Left renal cortex interstitium (tissue), 4 donors: Measurements from ENCODE around the gene PORCN. TPM values are rescaled to one million over a fixed set of nuclear protein-coding genes. Genes with fewer than 3 reads are reported as not detected.
"Not testable (repeated sequence)": the region's sequence is repeated elsewhere in the genome, so short reads cannot be mapped to it uniquely, and the experiment has no call there.

Experiments
- DNase-seq, 4 donors: peaks; one replicate each; pipeline ENCODE4 v3.0.0-alpha.2; 2013; ENCODE audit warnings: low read depth in 4 of 4, low spot score in 2 of 4, missing footprints in 1 of 4
- polyA plus RNA-seq, 4 donors: library from polyadenylated mRNA; unstranded; fragments of 120-200 nt; gene quantifications; one replicate each; pipeline ENCODE4 v1.2.1, GENCODE V29; 2013; ENCODE audit not compliant: insufficient read length in 4 of 4

PORCN gene
- polyA plus RNA-seq, 4 donors, result 6.6 to 11.0 (median 9.0) TPM

- DNase-seq, result no peak
Measured at GRCh38 chrX:48509245-48509590, 426 bp downstream of the PORCN start.

DNA sequence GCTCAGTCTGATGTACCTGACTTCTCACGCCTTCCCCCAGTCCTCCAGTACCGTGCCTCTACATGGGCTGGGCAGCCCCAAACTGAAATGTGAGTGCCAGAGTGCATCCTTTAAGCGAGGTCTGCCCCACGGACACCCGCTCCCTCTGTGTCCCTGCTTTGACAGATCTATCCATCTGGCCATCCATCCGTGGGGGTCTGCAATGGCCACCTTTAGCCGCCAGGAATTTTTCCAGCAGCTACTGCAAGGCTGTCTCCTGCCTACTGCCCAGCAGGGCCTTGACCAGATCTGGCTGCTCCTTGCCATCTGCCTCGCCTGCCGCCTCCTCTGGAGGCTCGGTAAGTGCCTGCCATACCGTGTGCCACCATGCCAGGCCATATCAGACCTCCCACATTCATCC, 827 bp downstream of the PORCN start:
- no peak for DNase-seq

DNA sequence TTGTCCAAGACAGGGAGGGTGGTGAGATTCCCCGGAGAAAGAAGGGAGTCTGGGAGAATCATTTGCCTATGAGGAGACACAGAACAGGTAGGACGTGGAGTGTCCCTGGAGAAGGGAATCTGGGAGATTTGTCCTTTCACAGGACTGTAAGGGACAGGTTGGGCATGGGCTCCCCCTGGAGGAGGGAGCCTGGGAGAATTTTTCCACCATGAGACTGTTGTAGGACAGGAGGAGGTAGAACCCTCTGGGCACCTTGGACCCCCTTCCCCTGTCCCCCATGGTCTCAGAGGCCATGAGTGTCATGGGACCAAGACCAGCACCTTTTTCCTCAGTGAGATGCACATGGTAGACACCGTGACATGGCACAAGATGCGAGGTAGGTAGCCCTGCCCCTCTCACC, 2.8 kb downstream of the PORCN start:
- no peak for DNase-seq

GRCh38 chrX:48512371-48512935, 3.7 kb downstream of the PORCN start:
- no peak for DNase-seq

- no peak for DNase-seq
Measured at GRCh38 chrX:48513670-48514069, 4.9 kb downstream of the PORCN start.

DNA sequence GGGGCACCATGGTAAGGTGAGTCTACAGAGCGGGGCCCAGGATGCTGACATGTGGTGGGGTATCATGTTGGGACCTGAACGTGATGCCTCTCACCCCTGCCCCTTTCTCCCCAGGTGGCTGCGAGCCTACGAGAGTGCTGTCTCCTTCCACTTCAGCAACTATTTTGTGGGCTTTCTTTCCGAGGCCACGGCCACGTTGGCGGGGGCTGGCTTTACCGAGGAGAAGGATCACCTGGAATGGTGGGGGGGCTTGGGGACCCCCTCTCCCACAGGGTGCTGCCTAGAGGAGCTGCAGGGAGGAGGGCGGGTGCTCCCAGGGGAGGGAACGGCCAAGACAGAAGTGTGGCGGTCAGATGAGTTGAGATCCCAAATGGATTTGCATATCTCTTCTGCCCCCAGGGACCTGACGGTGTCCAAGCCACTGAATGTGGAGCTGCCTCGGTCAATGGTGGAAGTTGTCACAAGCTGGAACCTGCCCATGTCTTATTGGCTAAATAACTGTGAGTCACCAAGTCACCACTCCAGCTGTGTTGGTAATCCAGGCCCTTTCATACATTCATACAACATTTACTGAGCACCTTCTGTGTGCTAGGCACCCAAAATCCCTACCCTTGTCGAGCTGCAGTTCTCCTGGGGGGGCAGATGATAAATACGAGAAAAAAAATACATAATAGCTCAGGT, 5.5 kb downstream of the PORCN start:
- DNase-seq, result no peak

DNA sequence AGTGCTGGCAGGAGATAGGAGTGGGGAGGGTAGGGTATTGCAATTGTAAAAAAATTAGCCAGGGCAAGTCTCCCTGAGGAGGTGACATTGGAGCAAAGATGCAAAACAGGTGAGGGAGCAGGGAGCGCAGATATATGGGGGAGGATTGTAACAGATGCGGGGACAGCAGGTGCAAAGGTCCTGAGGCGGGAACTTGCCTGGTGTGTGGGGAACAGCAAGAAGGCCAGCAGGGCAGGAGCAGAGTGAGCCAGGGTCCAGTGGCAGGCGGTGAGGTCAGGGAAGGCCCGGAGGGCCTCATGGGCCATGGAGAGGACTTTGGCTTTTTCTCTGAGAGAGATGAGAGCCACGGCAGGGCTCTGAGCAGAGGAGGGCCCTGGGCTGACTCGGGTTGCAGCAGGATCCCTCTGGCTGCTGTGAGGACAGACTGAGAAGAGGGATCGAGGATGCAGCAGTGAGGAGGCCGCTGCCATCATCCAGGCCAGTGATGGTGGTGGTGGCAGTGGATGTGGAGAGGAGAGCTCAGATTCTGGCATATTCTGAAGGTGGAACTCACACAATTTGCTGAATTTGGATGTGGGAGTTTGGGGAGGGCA, 6.2 kb downstream of the PORCN start:
- no peak for DNase-seq

GRCh38 chrX:48515842-48516241, 7.0 kb downstream of the PORCN start:
- DNase-seq, result no peak

GRCh38 chrX:48516285-48516684, 7.5 kb downstream of the PORCN start:
- DNase-seq, result no peak

GRCh38 chrX:48516987-48517386, 8.2 kb downstream of the PORCN start:
- DNase-seq, result no peak

DNA sequence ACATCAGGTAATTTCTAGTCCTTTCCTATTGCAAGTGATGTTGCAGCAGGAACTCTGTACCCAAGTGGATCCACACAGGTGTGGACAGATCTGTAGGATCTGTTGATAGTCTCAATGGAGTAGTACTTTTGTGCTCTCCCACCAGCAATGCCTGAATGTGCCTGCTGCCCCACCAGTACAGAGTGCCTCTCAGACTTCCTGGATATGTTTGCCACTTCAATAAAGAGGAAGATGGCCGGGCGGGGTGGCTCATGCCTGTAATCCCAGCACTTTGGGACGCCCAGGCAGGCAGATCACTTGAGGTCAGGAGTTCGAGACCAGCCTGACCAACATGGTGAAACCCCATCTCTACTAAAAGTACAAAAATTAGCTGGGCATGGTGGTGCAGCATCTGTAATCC, 10.7 kb downstream of the PORCN start:
- DNase-seq, result not testable (repeated sequence)

- DNase-seq, result no peak
Measured at GRCh38 chrX:48520455-48520854, 11.7 kb downstream of the PORCN start.

DNA sequence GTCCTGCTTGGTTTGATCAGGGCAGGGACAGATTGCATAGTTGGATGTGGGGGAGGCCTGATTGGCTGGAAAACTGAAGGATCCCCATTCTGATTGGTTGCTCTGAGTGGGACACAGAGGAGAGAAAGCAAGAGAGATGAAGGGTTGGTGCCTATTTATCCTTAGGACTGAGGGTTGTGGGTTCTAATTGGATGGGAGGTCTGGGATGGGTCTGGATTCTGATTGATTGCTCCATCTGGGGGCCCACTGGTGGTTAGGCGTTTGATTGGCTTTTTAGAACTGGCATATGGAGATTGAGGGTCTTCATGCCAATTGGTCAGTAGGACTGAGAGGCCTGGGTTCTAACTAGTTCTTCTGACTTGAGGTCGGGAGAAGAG, 12.2 kb downstream of the PORCN start:
- no peak for DNase-seq

GRCh38 chrX:48521353-48522243, 12.8 kb downstream of the PORCN start, which contains the start of gene EBP:
TSS of gene EBP (plus strand) at chrX:48521808. CDS start at chrX:48523772, 1,964 bp downstream.
- DNase-seq, result peak; percentile 43 to 81 (median 67)

DNA sequence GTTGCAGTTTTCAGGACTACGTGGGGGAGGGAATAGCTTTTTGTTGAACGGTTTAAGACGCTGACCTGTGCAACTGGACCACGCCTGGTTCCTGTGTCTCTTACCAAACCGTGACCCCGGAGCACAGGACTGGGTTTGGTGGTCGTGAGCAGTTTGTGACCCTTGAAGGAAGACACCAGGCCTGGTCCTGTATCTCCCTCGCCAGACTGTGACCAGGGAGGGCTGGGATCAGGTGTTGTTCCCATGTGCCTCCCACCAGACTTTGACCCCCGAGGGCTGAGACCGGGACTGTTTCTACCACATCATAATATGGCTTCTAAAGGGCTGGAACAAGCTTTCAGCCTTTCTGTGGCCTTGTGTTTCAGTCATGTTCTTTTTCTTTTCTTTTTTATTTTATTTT, 13.5 kb downstream of the PORCN start:
- no peak for DNase-seq

GRCh38 chrX:48523682-48524081, 14.9 kb downstream of the PORCN start:
- DNase-seq, result no peak

DNA sequence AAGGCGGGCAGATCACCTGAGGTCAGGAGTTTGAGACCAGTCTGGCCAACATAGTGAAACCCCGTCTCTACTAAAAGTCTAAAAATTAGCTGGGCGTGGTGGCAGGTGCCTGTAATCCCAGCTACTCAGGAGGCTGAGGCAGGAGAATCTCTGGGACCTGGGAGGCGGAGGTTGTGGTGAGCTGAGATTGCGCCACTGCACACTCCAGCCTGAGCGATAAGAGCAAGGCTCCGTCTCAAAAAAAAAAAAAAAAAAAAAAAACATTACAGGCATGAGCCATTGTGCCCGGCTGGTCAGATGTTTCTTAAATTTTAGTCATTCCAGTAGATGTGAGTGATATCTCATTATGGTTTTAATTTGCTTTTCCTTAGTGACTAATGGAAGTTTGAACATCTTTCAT, 17.1 kb downstream of the PORCN start:
- not testable (repeated sequence) for DNase-seq

DNA sequence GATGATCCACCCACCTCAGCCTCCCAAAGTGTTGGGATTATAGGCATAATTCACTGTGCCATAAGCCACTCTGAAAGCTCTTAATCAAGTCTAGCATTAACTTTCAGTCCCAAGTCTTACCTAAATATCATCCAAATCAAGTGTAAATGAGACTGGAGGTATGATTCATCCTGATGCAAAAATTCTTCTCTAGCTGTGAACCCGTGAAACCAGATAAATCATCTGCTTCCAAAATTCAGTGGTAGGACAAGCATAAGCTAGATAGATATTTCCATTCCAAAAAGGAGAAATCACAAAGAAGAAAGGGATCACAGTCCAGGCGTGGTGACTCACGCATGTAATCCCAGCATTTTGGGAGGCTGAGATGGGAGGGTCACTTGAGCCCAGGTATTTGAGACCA, 21.9 kb downstream of the PORCN start:
- no peak for DNase-seq

DNA sequence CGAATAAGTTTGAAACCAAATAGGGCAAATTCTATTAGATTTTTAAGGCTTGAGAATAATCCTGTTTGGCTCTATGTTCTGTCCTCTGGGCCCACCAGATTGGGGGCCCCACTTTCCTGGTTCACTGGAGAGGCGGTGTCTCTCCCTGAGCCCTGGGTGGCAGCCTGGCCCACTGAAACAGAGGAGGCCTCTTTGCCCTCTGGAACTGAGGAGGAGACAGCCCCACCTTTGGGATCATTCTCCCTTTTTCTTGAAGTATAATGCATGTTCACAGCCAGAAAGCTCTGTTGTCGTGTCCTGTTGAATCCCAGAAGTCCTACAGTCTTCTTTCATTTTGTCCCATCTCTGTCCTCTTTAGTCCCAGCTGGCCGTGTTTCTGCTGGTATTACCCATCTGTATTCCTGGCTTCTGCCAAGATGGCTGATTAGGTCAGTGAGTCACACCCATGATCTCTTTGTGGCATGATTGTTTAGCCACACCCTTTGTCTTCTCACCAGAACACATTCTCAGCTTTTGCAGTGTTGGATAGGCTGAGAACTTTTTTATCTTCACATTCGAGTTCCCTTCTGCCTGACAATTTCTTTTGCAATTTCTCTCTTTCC, 22.7 kb downstream of the PORCN start:
- DNase-seq, result no peak

GRCh38 chrX:48532161-48532560, 23.4 kb downstream of the PORCN start:
- no peak for DNase-seq

DNA sequence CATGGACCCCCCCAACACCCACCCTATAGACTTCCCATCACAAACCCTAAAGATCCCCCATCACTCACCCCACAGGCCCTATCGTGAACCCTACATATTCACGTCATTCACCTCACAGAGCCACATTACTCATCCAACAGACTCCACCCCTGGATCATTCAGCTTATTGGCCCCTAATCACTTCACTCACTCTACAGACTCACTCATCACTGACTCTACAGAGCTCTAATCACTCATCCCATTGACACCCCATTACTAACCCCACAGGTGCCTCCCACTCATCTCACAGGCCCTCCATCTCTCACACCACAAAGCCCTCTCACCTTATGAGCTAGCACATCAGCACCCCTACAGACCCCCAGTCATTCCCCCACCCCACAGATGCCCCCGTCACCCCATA, 24.4 kb downstream of the PORCN start:
- DNase-seq, result no peak
